SJSA1 (cell line): Measurements from ENCODE around the gene PIK3R1. TPM values are rescaled to one million over a fixed set of nuclear protein-coding genes. Genes with fewer than 3 reads are reported as not detected.
"Not testable (repeated sequence)": the region's sequence is repeated elsewhere in the genome, so short reads cannot be mapped to it uniquely, and the experiment has no call there.

Experiments
- DNase-seq, 2 experiments: peaks; one replicate each; pipeline ENCODE4 v3.0.0-alpha.2; 2015 to 2020; ENCODE audit warnings: low spot score in 2 of 2, low read depth in 1 of 2
- H3K27ac ChIP-seq: fragments of 250-450 bp; sonication (Bioruptor Pico); 2 replicates; pipeline ENCODE4 v1.5.1; 2020; ENCODE audit warnings: mild to moderate bottlenecking, moderate library complexity
- H3K27me3 ChIP-seq: fragments of 250-450 bp; sonication (Bioruptor Pico); replicated peaks from 2 replicates; pipeline ENCODE4 v1.5.1; 2020; ENCODE audit warnings: mild to moderate bottlenecking, moderate library complexity
- H3K36me3 ChIP-seq: fragments of 250-450 bp; sonication (Bioruptor Pico); 2 replicates; pipeline ENCODE4 v1.5.1; 2020; ENCODE audit warnings: mild to moderate bottlenecking
- H3K4me1 ChIP-seq: fragments of 250-450 bp; sonication (Bioruptor Pico); replicated peaks from 2 replicates; pipeline ENCODE4 v1.6.1; 2021; ENCODE audit warnings: mild to moderate bottlenecking
- H3K4me3 ChIP-seq: fragments of 250-450 bp; sonication (Bioruptor Pico); 2 replicates; pipeline ENCODE4 v1.5.1; 2020; ENCODE audit warnings: mild to moderate bottlenecking
- H3K9me3 ChIP-seq: fragments of 250-450 bp; sonication (Bioruptor Pico); replicated peaks from 2 replicates; pipeline ENCODE4 v1.5.1; 2020; ENCODE audit warnings: mild to moderate bottlenecking
- total RNA-seq: library from RNA; depleted of rRNA; stranded (reverse); fragments of >200 nt; shearing (Covaris generic); gene quantifications from 2 replicates; pipeline ENCODE4 v1.2.3, GENCODE V29; 2014

The PIK3R1 gene
- total RNA-seq, 1 experiment from 2014 or later: 12.1 TPM

- H3K9me3 ChIP-seq: no peaks in the 10 kb centered on the region
- no peak overlapping the region for H3K27ac ChIP-seq
- H3K27me3 ChIP-seq: no peaks in the 10 kb centered on the region
- H3K36me3 ChIP-seq: no peaks in the 10 kb centered on the region
- H3K4me1 ChIP-seq: no peaks in the 10 kb centered on the region
- no peak overlapping the region for H3K4me3 ChIP-seq
- DNase-seq: no peak
Observed at GRCh38 chr5:68182534-68182933, 33.0 kb upstream of the PIK3R1 start.

- no peaks in the 10 kb centered on the region for H3K9me3 ChIP-seq
- no peak overlapping the region for H3K27ac ChIP-seq
- DNase-seq: no peak
- no peaks in the 10 kb centered on the region for H3K27me3 ChIP-seq
- H3K36me3 ChIP-seq: no peaks in the 10 kb centered on the region
- H3K4me3 ChIP-seq: no peak overlapping the region
- peaks cover 2% of the 10 kb centered on the region for H3K4me1 ChIP-seq
Observed at GRCh38 chr5:68187268-68188055, 28.1 kb upstream of the PIK3R1 start.

- H3K4me1 ChIP-seq: peaks cover 5% of the 10 kb centered on the region
- no peaks in the 10 kb centered on the region for H3K27me3 ChIP-seq
- no peaks in the 10 kb centered on the region for H3K9me3 ChIP-seq
- no peak overlapping the region for H3K27ac ChIP-seq
- no peak overlapping the region for H3K4me3 ChIP-seq
- no peaks in the 10 kb centered on the region for H3K36me3 ChIP-seq
- DNase-seq: no peak
Observed at GRCh38 chr5:68189171-68189570, 26.4 kb upstream of the PIK3R1 start.

- Histone ChIP-seq H3K4me3 (no peak overlapping the region), H3K9me3 (no peaks in the 10 kb centered on the region), H3K27me3 (no peaks in the 10 kb centered on the region), H3K36me3 (no peaks in the 10 kb centered on the region), H3K27ac (no peak overlapping the region), H3K4me1 (peaks cover 5% of the 10 kb centered on the region)
- DNase-seq: no peak
Observed at GRCh38 chr5:68189613-68190012, 25.9 kb upstream of the PIK3R1 start.

- Histone ChIP-seq H3K36me3 (no peaks in the 10 kb centered on the region), H3K4me1 (peaks cover 5% of the 10 kb centered on the region), H3K4me3 (no peak overlapping the region), H3K27ac (no peak overlapping the region), H3K27me3 (no peaks in the 10 kb centered on the region), H3K9me3 (no peaks in the 10 kb centered on the region)
- DNase-seq: no peak
Observed at GRCh38 chr5:68190619-68191018, 24.9 kb upstream of the PIK3R1 start.

- H3K4me3 ChIP-seq: no peak overlapping the region
- H3K4me1 ChIP-seq: peaks cover 5% of the 10 kb centered on the region
- H3K27me3 ChIP-seq: no peaks in the 10 kb centered on the region
- no peak for DNase-seq
- H3K36me3 ChIP-seq: no peaks in the 10 kb centered on the region
- no peak overlapping the region for H3K27ac ChIP-seq
- no peaks in the 10 kb centered on the region for H3K9me3 ChIP-seq
Observed at GRCh38 chr5:68191083-68191791, 24.3 kb upstream of the PIK3R1 start.

- Histone ChIP-seq H3K9me3 (no peaks in the 10 kb centered on the region), H3K36me3 (no peaks in the 10 kb centered on the region), H3K27me3 (no peaks in the 10 kb centered on the region), H3K4me3 (no peak overlapping the region), H3K4me1 (peaks cover 5% of the 10 kb centered on the region), H3K27ac (peak overlapping the region; percentile 5; the same call in 1 of the 2 replicates)
- no peak for DNase-seq
Observed at GRCh38 chr5:68192679-68193060, 22.9 kb upstream of the PIK3R1 start.

GRCh38 chr5:68193481-68194036 is 22.0 kb upstream of the PIK3R1 start:
- no peaks in the 10 kb centered on the region for H3K9me3 ChIP-seq
- H3K4me3 ChIP-seq: no peak overlapping the region
- H3K27me3 ChIP-seq: no peaks in the 10 kb centered on the region
- DNase-seq: no peak
- no peak overlapping the region for H3K27ac ChIP-seq
- no peaks in the 10 kb centered on the region for H3K36me3 ChIP-seq
- H3K4me1 ChIP-seq: peaks cover 5% of the 10 kb centered on the region

- Histone ChIP-seq H3K27me3 (no peaks in the 10 kb centered on the region), H3K36me3 (no peaks in the 10 kb centered on the region), H3K27ac (no peak overlapping the region), H3K4me3 (no peak overlapping the region), H3K4me1 (peaks cover 5% of the 10 kb centered on the region), H3K9me3 (no peaks in the 10 kb centered on the region)
- no peak for DNase-seq
Observed at GRCh38 chr5:68194386-68194785, 21.2 kb upstream of the PIK3R1 start.

- DNase-seq: no peak
- H3K4me1 ChIP-seq: peaks cover 5% of the 10 kb centered on the region
- no peaks in the 10 kb centered on the region for H3K36me3 ChIP-seq
- H3K27me3 ChIP-seq: no peaks in the 10 kb centered on the region
- no peaks in the 10 kb centered on the region for H3K9me3 ChIP-seq
- H3K4me3 ChIP-seq: no peak overlapping the region
- no peak overlapping the region for H3K27ac ChIP-seq
Observed at GRCh38 chr5:68195137-68195536, 20.4 kb upstream of the PIK3R1 start.

GRCh38 chr5:68196876-68197275 is 18.7 kb upstream of the PIK3R1 start:
- H3K9me3 ChIP-seq: no peaks in the 10 kb centered on the region
- no peak for DNase-seq
- peaks cover 5% of the 10 kb centered on the region for H3K4me1 ChIP-seq
- H3K4me3 ChIP-seq: no peak overlapping the region
- H3K27ac ChIP-seq: no peak overlapping the region
- H3K36me3 ChIP-seq: no peaks in the 10 kb centered on the region
- no peaks in the 10 kb centered on the region for H3K27me3 ChIP-seq

GRCh38 chr5:68200288-68200687 is 15.3 kb upstream of the PIK3R1 start:
- Histone ChIP-seq H3K4me3 (no peak overlapping the region), H3K27ac (no peak overlapping the region), H3K36me3 (no peaks in the 10 kb centered on the region), H3K9me3 (no peaks in the 10 kb centered on the region), H3K4me1 (no peaks in the 10 kb centered on the region), H3K27me3 (no peaks in the 10 kb centered on the region)
- DNase-seq: no peak

GRCh38 chr5:68210654-68211053 is 4.9 kb upstream of the PIK3R1 start:
- H3K4me1 ChIP-seq, H3K27ac ChIP-seq, H3K36me3 ChIP-seq, H3K9me3 ChIP-seq, H3K27me3 ChIP-seq, H3K4me3 ChIP-seq, DNase-seq: not testable (repeated sequence)
